CD4-positive, CD25-positive, alpha-beta regulatory T cell (primary cell): Measurements from ENCODE around the gene PDILT. TPM values are rescaled to one million over a fixed set of nuclear protein-coding genes. Genes with fewer than 3 reads are reported as not detected.

Experiments
- ATAC-seq, 2 donors: fragments of 150-1000 bp; cut with Tn5 transposase; one replicate each; pipeline ENCODE4 v1.10.0; 2021; ENCODE audit warnings: low read depth in 2 of 2, moderate number of reproducible peaks in 2 of 2, moderate library complexity in 1 of 2
- DNase-seq, 3 donors: peaks; one replicate each; pipeline versions ENCODE4 v3.0.0 to v3.0.0-alpha.2; 2012 to 2022; ENCODE audit warnings: mixed read lengths in 1 of 3
- H3K27ac ChIP-seq: one replicate; pipeline ENCODE4 v1.7.0; 2013; ENCODE audit warnings: mild to moderate bottlenecking, low read length; ENCODE audit not compliant: insufficient read depth, poor library complexity, severe bottlenecking
- H3K27me3 ChIP-seq: one replicate; pipeline ENCODE4 v1.7.0; 2013; ENCODE audit warnings: low read length; ENCODE audit not compliant: control insufficient read depth, insufficient read depth
- H3K36me3 ChIP-seq: one replicate; pipeline ENCODE4 v1.7.0; 2013; ENCODE audit warnings: mild to moderate bottlenecking, low read length, moderate library complexity; ENCODE audit not compliant: control insufficient read depth, insufficient read depth
- H3K4me1 ChIP-seq: 2 replicates; pipeline ENCODE4 v1.7.0; 2013; ENCODE audit warnings: mild to moderate bottlenecking, low read length; ENCODE audit not compliant: insufficient read depth, control insufficient read depth, poor library complexity, severe bottlenecking
- H3K4me3 ChIP-seq: one replicate; pipeline ENCODE4 v1.7.0; 2013; ENCODE audit warnings: low read depth, mild to moderate bottlenecking, low read length, moderate library complexity
- H3K9me3 ChIP-seq, 2 experiments: 1 replicate in 1 of 2; 2 replicates in 1 of 2; pipeline ENCODE4 v1.7.0; 2013; ENCODE audit warnings: low read length in 2 of 2, mild to moderate bottlenecking in 1 of 2, moderate library complexity in 1 of 2; ENCODE audit not compliant: control insufficient read depth in 2 of 2
- H3K27ac Mint-ChIP-seq, 3 donors: one replicate each; pipeline ENCODE4 v1.8.0; 2020 to 2022; ENCODE audit warnings: mild to moderate bottlenecking in 3 of 3, mixed read lengths in 3 of 3, moderate library complexity in 2 of 3
- H3K27me3 Mint-ChIP-seq: one replicate; pipeline ENCODE4 v1.8.0; 2022; ENCODE audit warnings: mild to moderate bottlenecking, mixed read lengths
- H3K36me3 Mint-ChIP-seq: one replicate; pipeline ENCODE4 v1.8.0; 2020; ENCODE audit warnings: mixed read lengths
- H3K4me1 Mint-ChIP-seq, 4 donors: one replicate each; pipeline ENCODE4 v1.8.0; 2020 to 2022; ENCODE audit warnings: mixed read lengths in 4 of 4, mild to moderate bottlenecking in 1 of 4
- H3K4me3 Mint-ChIP-seq, 4 donors: one replicate each; pipeline ENCODE4 v1.8.0; 2020 to 2022; ENCODE audit warnings: mild to moderate bottlenecking in 4 of 4, mixed read lengths in 4 of 4, moderate library complexity in 3 of 4
- H3K9me3 Mint-ChIP-seq, 7 donors: one replicate each; pipeline ENCODE4 v1.8.0; 2020 to 2022; ENCODE audit warnings: mixed read lengths in 7 of 7, mild to moderate bottlenecking in 3 of 7, moderate library complexity in 2 of 7
- polyA plus RNA-seq, 4 donors: library from polyadenylated mRNA; unstranded; fragments of 300-500 nt; fragmentation: Illumina TruSeq; gene quantifications; one replicate each; pipeline ENCODE4 v1.2.3, GENCODE V29; 2021
- total RNA-seq: library from RNA; stranded (reverse); gene quantifications from one replicate; pipeline ENCODE4 v1.2.3, GENCODE V29; 2022

PDILT gene
- total and polyA plus RNA-seq, 5 donors from 2014 or later: not detected

DNA sequence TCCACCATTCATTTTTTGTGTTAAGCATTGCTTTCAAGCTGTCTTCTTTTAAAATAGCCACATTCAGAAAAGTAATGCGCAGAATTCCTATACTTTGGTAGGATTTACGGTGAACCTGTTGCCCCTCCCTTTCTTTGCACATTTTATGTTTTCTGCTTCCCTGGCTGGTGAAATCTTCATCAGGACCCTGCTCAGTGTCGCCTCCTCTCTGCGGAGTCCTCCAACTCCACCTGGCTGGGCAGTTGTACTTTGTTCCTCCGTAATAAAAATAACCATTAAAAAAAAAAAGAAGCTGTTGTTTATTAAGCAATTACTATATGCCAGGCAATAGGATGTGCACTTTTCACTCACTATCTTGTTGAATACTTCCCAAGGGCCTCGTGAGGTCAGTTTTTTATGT, 54.9 kb downstream of the PDILT start:
- H3K27ac Mint-ChIP-seq: no peak overlapping the region
- H3K9me3 ChIP-seq: no peaks in the 10 kb centered on the region
- no peaks in the 10 kb centered on the region for H3K27me3 ChIP-seq
- H3K4me3 Mint-ChIP-seq: no peak overlapping the region
- H3K27ac ChIP-seq: no peak overlapping the region
- ATAC-seq (no peak), DNase-seq (no peak)
- no peaks in the 10 kb centered on the region for H3K36me3 ChIP-seq
- H3K4me1 ChIP-seq: no peaks in the 10 kb centered on the region
- peaks cover 0 to 2% (median 0%) of the 10 kb centered on the region in 7 donors for H3K9me3 Mint-ChIP-seq
- no peaks in the 10 kb centered on the region for H3K36me3 Mint-ChIP-seq
- peaks cover 2% of the 10 kb centered on the region for H3K27me3 Mint-ChIP-seq
- peaks cover 0 to 1% (median 0%) of the 10 kb centered on the region in 4 donors for H3K4me1 Mint-ChIP-seq
- no peak overlapping the region for H3K4me3 ChIP-seq

DNA sequence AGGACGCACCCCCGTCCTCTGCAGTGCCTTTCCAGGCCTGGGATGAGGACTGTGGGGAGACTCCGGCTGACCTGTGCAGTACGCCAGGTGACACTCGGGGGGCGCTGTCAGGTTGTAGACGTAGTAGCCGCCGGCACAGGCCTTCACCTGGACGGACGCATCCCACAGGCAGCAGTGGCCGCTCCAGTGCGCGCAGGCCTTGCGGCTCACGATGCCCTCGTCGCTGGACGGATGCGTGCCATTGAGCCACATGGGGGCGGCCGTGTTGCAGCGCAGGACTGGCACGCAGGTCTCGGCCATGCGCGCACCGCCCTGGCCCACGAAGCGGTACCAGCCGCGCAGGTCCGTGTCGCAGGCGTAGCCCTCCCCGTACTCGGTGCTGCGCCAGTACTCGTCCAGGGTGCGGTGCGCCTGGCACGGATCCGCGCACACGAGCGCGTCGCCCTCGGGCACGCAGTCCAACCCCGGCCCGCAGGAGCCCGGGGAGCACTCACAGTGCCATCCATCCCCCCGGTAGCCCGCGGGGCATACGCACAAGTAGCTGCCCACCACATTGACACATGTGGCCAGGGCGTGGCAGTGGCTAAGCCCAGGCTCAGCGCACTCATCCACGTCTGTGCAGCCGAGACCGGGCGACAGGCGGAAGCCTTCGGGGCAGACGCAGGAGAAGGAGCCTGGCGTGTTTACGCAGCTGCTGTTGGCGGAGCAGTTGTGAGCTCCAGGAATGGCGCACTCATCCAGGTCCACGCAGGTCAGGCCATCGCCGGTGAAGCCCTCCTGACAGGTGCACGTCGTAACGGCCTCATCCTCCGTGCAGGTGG, 56.0 kb downstream of the PDILT start:
- no peak for ATAC-seq
- Mint-ChIP-seq H3K27me3 (no peaks in the 10 kb centered on the region), H3K4me3 (no peak overlapping the region), H3K4me1 (peaks cover 0 to 1% (median 0%) of the 10 kb centered on the region in 4 donors), H3K27ac (no peak overlapping the region), H3K36me3 (no peaks in the 10 kb centered on the region), H3K9me3 (peaks cover 0 to 2% (median 0%) of the 10 kb centered on the region in 7 donors)
- no peaks in the 10 kb centered on the region for H3K9me3 ChIP-seq
- H3K27ac ChIP-seq: no peak overlapping the region
- H3K36me3 ChIP-seq: no peaks in the 10 kb centered on the region
- no peak for DNase-seq
- no peaks in the 10 kb centered on the region for H3K4me1 ChIP-seq
- no peak overlapping the region for H3K4me3 ChIP-seq
- H3K27me3 ChIP-seq: no peaks in the 10 kb centered on the region

DNA sequence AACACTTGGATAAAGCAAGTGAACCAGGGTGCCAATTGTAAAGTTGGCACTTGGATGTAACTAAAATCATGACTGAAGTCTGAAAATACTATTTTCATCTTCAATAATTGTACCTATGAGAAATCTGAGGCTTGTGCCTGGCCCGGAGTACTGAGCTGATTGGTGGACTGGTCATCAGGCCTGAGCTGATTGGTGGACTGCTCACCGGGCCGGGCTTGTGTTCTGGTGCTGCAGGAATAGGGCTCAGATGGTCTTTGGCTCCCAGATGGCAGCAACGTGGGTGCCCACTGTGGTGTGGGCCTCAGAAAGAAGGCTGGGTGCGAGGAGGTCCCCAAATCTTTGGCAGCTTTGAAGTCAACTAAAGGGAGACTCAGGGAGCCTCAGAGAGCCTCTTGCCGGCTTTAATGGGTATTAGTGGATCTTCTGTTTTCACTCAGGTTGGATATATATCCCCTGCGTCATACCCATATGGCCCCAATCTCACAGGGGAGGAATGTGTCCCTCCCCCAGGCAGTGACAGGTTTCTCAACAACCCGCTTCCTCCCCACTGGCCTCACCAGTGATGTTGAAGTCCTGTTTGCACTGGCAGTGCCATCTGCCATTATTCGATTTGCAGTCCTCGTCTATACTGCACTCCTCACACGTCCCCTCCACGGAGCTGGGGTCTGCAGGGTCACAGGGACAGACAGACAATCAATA, 56.7 kb downstream of the PDILT start:
- ATAC-seq (no peak), DNase-seq (no peak)
- Mint-ChIP-seq H3K4me1 (peaks cover 0 to 1% (median 0%) of the 10 kb centered on the region in 4 donors), H3K36me3 (no peaks in the 10 kb centered on the region), H3K9me3 (peaks cover 0 to 2% (median 0%) of the 10 kb centered on the region in 7 donors), H3K27me3 (no peaks in the 10 kb centered on the region), H3K4me3 (no peak overlapping the region), H3K27ac (no peak overlapping the region)
- no peaks in the 10 kb centered on the region for H3K9me3 ChIP-seq
- no peaks in the 10 kb centered on the region for H3K36me3 ChIP-seq
- no peak overlapping the region for H3K27ac ChIP-seq
- no peaks in the 10 kb centered on the region for H3K4me1 ChIP-seq
- H3K27me3 ChIP-seq: no peaks in the 10 kb centered on the region
- H3K4me3 ChIP-seq: no peak overlapping the region

DNA sequence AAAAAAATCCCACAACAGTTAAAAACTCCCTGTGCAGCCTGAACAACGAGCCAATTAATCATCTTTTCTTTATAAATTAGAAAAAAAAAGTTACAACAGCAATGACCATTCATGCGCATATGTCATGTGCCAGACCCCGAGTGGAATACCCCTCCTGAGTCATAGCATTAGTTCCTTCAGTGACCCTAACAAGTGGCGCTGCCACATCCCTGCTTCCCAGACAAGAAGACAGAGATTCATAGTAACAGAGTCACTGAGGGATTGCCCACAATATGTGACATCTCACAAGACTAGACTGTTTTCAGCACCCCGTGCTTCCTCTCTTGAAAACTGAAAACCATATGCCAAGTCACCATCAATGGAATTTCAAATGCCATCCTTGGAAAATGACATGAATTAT, 59.9 kb downstream of the PDILT start:
- Histone ChIP-seq H3K4me1 (no peaks in the 10 kb centered on the region), H3K4me3 (no peak overlapping the region), H3K27ac (no peak overlapping the region), H3K9me3 (no peaks in the 10 kb centered on the region), H3K27me3 (no peaks in the 10 kb centered on the region), H3K36me3 (no peaks in the 10 kb centered on the region)
- H3K27ac Mint-ChIP-seq: no peak overlapping the region
- no peak for ATAC-seq
- peaks cover 0 to 2% (median 0%) of the 10 kb centered on the region in 7 donors for H3K9me3 Mint-ChIP-seq
- no peak overlapping the region for H3K4me3 Mint-ChIP-seq
- H3K4me1 Mint-ChIP-seq: peaks cover 0 to 1% (median 0%) of the 10 kb centered on the region in 4 donors
- no peaks in the 10 kb centered on the region for H3K36me3 Mint-ChIP-seq
- DNase-seq: no peak
- H3K27me3 Mint-ChIP-seq: no peaks in the 10 kb centered on the region

DNA sequence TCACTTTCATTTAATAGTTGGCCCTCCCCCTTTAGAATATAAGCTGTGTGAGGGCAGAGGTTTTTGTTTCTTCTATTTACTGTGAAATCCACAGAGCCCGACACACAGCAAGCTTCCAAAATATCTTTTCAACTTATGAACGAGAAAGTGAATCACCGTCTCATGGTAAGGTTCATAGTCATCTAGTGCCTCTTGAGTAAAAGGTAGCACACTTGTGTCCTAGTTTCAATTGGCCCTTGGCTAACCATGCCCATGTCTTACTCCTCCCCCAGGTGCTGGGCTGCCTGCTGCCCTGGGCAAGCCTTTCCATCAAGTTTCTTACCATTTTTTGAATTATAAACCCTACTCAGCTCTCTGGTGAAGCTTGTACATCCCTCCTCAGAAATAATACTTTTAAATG, 64.8 kb downstream of the PDILT start:
- Histone ChIP-seq H3K4me1 (no peaks in the 10 kb centered on the region), H3K27ac (no peak overlapping the region), H3K9me3 (no peaks in the 10 kb centered on the region), H3K36me3 (no peaks in the 10 kb centered on the region), H3K27me3 (no peaks in the 10 kb centered on the region), H3K4me3 (no peak overlapping the region)
- Mint-ChIP-seq H3K9me3 (peaks cover 0 to 3% (median 0%) of the 10 kb centered on the region in 7 donors), H3K4me3 (no peak overlapping the region), H3K4me1 (no peaks in the 10 kb centered on the region), H3K27me3 (no peaks in the 10 kb centered on the region), H3K27ac (no peak overlapping the region), H3K36me3 (no peaks in the 10 kb centered on the region)
- no peak for ATAC-seq
- DNase-seq: no peak

DNA sequence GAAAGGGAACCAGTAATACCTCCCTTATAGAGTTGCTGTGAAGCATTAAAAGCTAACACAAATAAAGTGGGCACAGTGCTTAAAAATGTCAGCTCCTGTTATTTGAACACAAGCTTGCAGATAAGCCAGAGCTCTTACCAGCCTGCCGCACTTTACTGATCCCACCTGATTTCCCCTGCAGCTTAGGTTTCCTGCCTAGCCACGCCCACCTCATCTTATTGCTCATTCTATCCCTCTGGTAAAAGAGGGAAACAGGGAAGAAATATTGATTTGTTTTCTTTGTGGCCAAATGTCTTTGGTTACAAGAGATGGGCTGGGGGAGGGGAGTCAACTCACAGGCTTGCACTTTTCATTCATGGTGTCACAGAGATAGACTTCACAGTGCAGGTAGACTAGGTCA, 67.6 kb downstream of the PDILT start:
- H3K36me3 Mint-ChIP-seq: no peaks in the 10 kb centered on the region

DNA sequence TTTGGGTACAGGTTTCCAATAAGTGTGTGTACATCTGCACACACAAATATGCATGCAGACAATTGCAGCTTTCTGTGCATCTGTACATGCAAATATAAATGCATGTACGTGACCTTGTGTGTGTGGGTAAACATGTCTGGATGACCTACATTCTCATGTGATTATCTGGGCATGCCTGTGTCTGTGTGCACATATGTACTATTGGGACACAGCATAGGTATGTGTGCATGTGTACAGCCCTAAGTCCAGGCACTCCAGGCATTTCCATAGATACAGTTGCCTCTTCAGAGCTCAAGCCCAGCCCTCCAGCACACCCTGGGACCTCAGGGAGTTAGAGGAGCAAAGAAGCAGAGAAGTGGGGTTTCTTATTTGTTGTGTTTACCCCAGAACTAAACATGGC, 70.1 kb downstream of the PDILT start:
- no peaks in the 10 kb centered on the region for H3K27me3 Mint-ChIP-seq
- no peaks in the 10 kb centered on the region for H3K4me1 Mint-ChIP-seq
- Histone ChIP-seq H3K36me3 (no peaks in the 10 kb centered on the region), H3K4me3 (no peak overlapping the region), H3K27me3 (no peaks in the 10 kb centered on the region), H3K9me3 (no peaks in the 10 kb centered on the region), H3K4me1 (no peaks in the 10 kb centered on the region), H3K27ac (no peak overlapping the region)
- DNase-seq: no peak
- no peaks in the 10 kb centered on the region for H3K36me3 Mint-ChIP-seq
- no peak overlapping the region for H3K27ac Mint-ChIP-seq
- no peak overlapping the region for H3K4me3 Mint-ChIP-seq
- peaks cover 0 to 1% (median 0%) of the 10 kb centered on the region in 7 donors for H3K9me3 Mint-ChIP-seq
- no peak for ATAC-seq

More for the DNA sequence above, 67.6 kb downstream of the PDILT start:
- Histone ChIP-seq H3K9me3 (no peaks in the 10 kb centered on the region), H3K27me3 (no peaks in the 10 kb centered on the region), H3K27ac (no peak overlapping the region), H3K4me3 (no peak overlapping the region), H3K36me3 (no peaks in the 10 kb centered on the region), H3K4me1 (no peaks in the 10 kb centered on the region)
- peaks cover 0 to 3% (median 0%) of the 10 kb centered on the region in 7 donors for H3K9me3 Mint-ChIP-seq
- no peaks in the 10 kb centered on the region for H3K27me3 Mint-ChIP-seq
- ATAC-seq (no peak), DNase-seq (no peak)
- no peak overlapping the region for H3K4me3 Mint-ChIP-seq
- no peaks in the 10 kb centered on the region for H3K4me1 Mint-ChIP-seq
- H3K27ac Mint-ChIP-seq: no peak overlapping the region
